Neutrophil (primary cell): ENCODE data around the gene PLAU.
"Not testable (repeated sequence)": the region's sequence is repeated elsewhere in the genome, so short reads cannot be mapped to it uniquely, and the experiment has no call there.

Experiments used
- H3K27ac ChIP-seq: fragments of 200-600 bp; sonication (generic); 2 replicates; pipeline ENCODE4 v1.5.1; 2016; ENCODE audit warnings: mild to moderate bottlenecking, moderate library complexity
- H3K27me3 ChIP-seq: fragments of 200-600 bp; sonication (generic); 2 replicates; pipeline ENCODE4 v1.6.0; 2016; ENCODE audit warnings: mild to moderate bottlenecking
- H3K36me3 ChIP-seq: fragments of 200-600 bp; sonication (generic); 2 replicates; pipeline ENCODE4 v1.5.1; 2017
- H3K4me1 ChIP-seq, 2 experiments: fragments of 200-600 bp in 1 of 2; sonication (generic) in 1 of 2; 1 replicate in 1 of 2; 2 replicates in 1 of 2; pipeline versions ENCODE4 v1.5.1 to v1.6.1; 2013 to 2016; ENCODE audit warnings: low read depth in 1 of 2, low read length in 1 of 2, mild to moderate bottlenecking in 1 of 2, moderate library complexity in 1 of 2; ENCODE audit not compliant: control insufficient read depth in 1 of 2, insufficient read depth in 1 of 2
- H3K4me3 ChIP-seq, 2 experiments: fragments of 200-600 bp in 1 of 2; sonication (generic) in 1 of 2; 1 replicate in 1 of 2; 2 replicates in 1 of 2; pipeline ENCODE4 v1.5.1; 2013 to 2016; ENCODE audit warnings: low read depth in 1 of 2, low read length in 1 of 2, mild to moderate bottlenecking in 1 of 2, moderate library complexity in 1 of 2
- H3K9me3 ChIP-seq: fragments of 200-600 bp; sonication (generic); 2 replicates; pipeline ENCODE4 v1.5.1; 2016
- TF ChIP-seq, protein P1 (sequence below): fragments of 200-600 bp; sonication (generic); IDR thresholded peaks from 2 replicates; pipeline ENCODE4 v1.5.1; 2016; ENCODE audit warnings: antibody characterized with exemption

Gene PLAU

DNA sequence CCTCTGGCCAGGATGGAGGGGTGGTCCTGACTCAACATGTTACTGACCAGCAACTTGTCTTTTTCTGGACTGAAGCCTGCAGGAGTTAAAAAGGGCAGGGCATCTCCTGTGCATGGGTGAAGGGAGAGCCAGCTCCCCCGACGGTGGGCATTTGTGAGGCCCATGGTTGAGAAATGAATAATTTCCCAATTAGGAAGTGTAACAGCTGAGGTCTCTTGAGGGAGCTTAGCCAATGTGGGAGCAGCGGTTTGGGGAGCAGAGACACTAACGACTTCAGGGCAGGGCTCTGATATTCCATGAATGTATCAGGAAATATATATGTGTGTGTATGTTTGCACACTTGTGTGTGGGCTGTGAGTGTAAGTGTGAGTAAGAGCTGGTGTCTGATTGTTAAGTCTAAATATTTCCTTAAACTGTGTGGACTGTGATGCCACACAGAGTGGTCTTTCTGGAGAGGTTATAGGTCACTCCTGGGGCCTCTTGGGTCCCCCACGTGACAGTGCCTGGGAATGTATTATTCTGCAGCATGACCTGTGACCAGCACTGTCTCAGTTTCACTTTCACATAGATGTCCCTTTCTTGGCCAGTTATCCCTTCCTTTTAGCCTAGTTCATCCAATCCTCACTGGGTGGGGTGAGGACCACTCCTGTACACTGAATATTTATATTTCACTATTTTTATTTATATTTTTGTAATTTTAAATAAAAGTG, 6.0 kb downstream of the PLAU start:
- peaks cover 28% of the 10 kb centered on the region for H3K36me3 ChIP-seq
- H3K9me3 ChIP-seq, result no peaks in the 10 kb centered on the region
- TF ChIP-seq, protein P1, sequence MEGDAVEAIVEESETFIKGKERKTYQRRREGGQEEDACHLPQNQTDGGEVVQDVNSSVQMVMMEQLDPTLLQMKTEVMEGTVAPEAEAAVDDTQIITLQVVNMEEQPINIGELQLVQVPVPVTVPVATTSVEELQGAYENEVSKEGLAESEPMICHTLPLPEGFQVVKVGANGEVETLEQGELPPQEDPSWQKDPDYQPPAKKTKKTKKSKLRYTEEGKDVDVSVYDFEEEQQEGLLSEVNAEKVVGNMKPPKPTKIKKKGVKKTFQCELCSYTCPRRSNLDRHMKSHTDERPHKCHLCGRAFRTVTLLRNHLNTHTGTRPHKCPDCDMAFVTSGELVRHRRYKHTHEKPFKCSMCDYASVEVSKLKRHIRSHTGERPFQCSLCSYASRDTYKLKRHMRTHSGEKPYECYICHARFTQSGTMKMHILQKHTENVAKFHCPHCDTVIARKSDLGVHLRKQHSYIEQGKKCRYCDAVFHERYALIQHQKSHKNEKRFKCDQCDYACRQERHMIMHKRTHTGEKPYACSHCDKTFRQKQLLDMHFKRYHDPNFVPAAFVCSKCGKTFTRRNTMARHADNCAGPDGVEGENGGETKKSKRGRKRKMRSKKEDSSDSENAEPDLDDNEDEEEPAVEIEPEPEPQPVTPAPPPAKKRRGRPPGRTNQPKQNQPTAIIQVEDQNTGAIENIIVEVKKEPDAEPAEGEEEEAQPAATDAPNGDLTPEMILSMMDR, result no peak
- H3K27me3 ChIP-seq, result no peaks in the 10 kb centered on the region
- peak overlapping the region; percentile 94 for H3K27ac ChIP-seq
- H3K4me1 ChIP-seq, result peaks cover 80 to 83% of the 10 kb centered on the region in 2 experiments
- peak overlapping the region; percentile 29 to 42 for H3K4me3 ChIP-seq

DNA sequence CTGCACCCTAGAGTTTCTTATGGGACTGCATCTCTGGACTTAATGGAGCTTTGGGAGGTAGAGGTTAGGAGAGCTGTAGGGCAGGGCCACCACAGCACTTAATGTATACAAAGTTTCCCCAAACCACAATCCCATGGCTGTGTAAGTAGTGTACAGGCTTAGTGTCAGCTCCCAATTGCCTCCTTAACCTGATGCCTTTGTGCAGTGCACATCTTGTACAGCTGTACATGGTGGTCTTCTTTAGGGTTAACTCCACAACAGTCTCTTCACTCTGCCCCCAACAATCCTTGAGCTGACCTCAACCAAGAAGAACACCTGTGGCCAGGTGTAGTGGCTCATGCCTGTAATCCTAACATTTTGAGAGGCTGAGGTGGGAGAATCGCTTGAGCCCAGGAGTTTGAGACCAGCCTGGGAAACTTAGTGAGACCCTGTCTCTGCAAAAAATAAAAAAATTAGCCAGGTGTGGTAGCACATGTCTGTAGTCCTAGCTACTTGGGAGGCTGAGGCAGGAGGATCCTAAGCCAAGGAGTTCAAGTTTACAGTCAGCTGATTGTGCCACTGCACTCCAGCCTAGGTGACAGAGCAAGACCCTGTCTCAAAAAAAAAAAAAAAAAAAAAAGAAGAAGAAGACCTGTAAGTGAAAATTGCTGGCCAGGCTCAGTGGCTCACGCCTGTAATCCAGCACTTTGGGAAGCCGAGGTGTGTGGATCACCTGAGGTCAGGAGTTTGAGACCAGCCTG, 6.8 kb downstream of the PLAU start:
- Histone ChIP-seq H3K27me3 (no peaks in the 10 kb centered on the region), H3K4me1 (peaks cover 73 to 79% of the 10 kb centered on the region in 2 experiments), H3K4me3 (no peak overlapping the region), H3K27ac (peak overlapping the region; percentile 94), H3K36me3 (peaks cover 28% of the 10 kb centered on the region), H3K9me3 (no peaks in the 10 kb centered on the region)
- TF ChIP-seq, protein P1, result no peak

- H3K27ac ChIP-seq, result peak overlapping the region; percentile 80
- peaks cover 67 to 68% of the 10 kb centered on the region in 2 experiments for H3K4me1 ChIP-seq
These were observed 8.5 kb downstream of the PLAU start for GRCh38 chr10:73919481-73919880.

GRCh38 chr10:73920089-73920488, 9.2 kb downstream of the PLAU start:
- Histone ChIP-seq H3K27ac (peak overlapping the region; percentile 80), H3K4me1 (peaks cover 61 to 64% of the 10 kb centered on the region in 2 experiments), H3K27me3 (no peaks in the 10 kb centered on the region), H3K4me3 (no peak overlapping the region), H3K36me3 (peaks cover 7% of the 10 kb centered on the region), H3K9me3 (no peaks in the 10 kb centered on the region)
- TF ChIP-seq, protein P1, result no peak

More at GRCh38 chr10:73919481-73919880, 8.5 kb downstream of the PLAU start:
- H3K27me3 ChIP-seq, H3K9me3 ChIP-seq, H3K4me3 ChIP-seq: not testable (repeated sequence)
- H3K36me3 ChIP-seq, result peaks cover 13% of the 10 kb centered on the region

DNA sequence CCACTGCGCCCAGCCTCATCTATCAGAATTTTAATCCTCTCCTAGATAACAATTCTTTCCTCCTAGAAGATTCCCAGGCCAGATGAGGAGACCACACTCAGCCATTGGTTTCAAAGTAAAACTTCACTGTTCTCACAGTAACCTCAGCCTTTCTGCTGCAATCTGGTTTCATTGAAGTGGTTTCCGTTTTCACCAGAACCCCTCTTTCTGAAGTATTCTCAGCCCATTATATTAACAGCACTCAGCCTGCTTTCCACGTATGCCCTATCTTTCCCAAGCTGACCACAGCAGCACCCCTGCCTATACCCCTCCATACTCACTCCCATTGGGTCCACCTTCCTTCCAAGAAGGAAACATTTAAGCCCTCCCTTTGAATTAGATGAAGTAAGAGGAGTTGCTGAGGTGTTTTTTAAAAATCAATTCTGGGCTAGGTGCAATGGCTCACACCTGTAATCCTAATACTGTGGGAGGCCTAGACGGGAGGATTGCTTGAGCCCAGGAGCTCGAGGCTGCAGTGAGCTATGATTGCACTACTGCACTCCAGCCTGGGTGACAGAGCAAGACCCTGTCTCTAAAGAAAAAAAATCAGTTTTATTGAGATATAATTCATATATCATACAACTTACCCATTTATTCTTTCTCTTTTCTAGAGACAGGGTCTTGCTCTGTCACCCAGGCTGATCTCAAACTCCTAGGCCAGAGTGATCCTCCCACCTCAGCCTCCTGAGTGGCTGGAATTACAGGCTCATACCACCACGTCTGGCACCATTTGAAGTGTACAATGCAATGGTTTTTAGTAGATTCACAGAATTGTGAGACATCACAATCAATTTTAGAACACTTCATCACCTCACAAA, 11.3 kb downstream of the PLAU start:
- TF ChIP-seq, protein P1, result no peak
- Histone ChIP-seq H3K4me3 (no peak overlapping the region), H3K4me1 (peaks cover 60 to 63% of the 10 kb centered on the region in 2 experiments), H3K27ac (peak overlapping the region; percentile 46), H3K27me3 (no peaks in the 10 kb centered on the region), H3K9me3 (no peaks in the 10 kb centered on the region), H3K36me3 (no peaks in the 10 kb centered on the region)
